GM18951 (cell line): Measurements from ENCODE around the gene CAV2.

Source experiments
- POLR2A ChIP-seq: IDR thresholded peaks from 4 replicates; pipeline ENCODE4 v1.6.1; 2011; ENCODE audit warnings: mild to moderate bottlenecking; ENCODE audit not compliant: insufficient read length, insufficient read depth; ENCODE audit errors: extremely low read depth
- in situ Hi-C: fragments of 300-500 bp; cut with MboI; formaldehyde crosslinking; loops from one replicate; pipeline ENCODE4 v1.12.0; 2022; ENCODE audit warnings: low sequenced_read_pairs, mixed read lengths, inconsistent platforms; ENCODE audit not compliant: unreplicated experiment

CAV2 gene

GRCh38 chr7:116518961-116519360, 19.4 kb downstream of the CAV2 start:
- no peak for TF ChIP-seq POLR2A
- in situ Hi-C loops, result no loop called here

GRCh38 chr7:116521046-116521664, 21.6 kb downstream of the CAV2 start:
- in situ Hi-C loops, result no loop called here
- TF ChIP-seq POLR2A, result no peak

- in situ Hi-C loops, result no loop called here
- TF ChIP-seq POLR2A, result no peak
These were observed 22.7 kb downstream of the CAV2 start for GRCh38 chr7:116522247-116522646.

GRCh38 chr7:116524221-116524608, 24.7 kb downstream of the CAV2 start:
- in situ Hi-C loops, result no loop called here
- no peak for TF ChIP-seq POLR2A

- in situ Hi-C loops, result no loop called here
- TF ChIP-seq POLR2A, result no peak
These were observed 25.2 kb downstream of the CAV2 start, which contains the start of gene CAV1 for GRCh38 chr7:116524609-116525297. CAV1 (plus strand) TSS chr7:116525036; CDS start chr7:116525063, 27 bp downstream.

- no peak for TF ChIP-seq POLR2A
- in situ Hi-C loops, result no loop called here
These were observed 25.9 kb downstream of the CAV2 start for GRCh38 chr7:116525298-116525912.

- in situ Hi-C loops, result no loop called here
- TF ChIP-seq POLR2A, result no peak
These were observed 26.6 kb downstream of the CAV2 start for GRCh38 chr7:116525913-116526861.

- TF ChIP-seq POLR2A, result no peak
- in situ Hi-C loops, result no loop called here
These were observed 27.4 kb downstream of the CAV2 start for GRCh38 chr7:116526897-116527296.

- no peak for TF ChIP-seq POLR2A
- in situ Hi-C loops, result no loop called here
These were observed 28.0 kb downstream of the CAV2 start for GRCh38 chr7:116527521-116527920.

GRCh38 chr7:116528008-116528789, 28.7 kb downstream of the CAV2 start:
- TF ChIP-seq POLR2A, result no peak
- in situ Hi-C loops, result no loop called here

- no peak for TF ChIP-seq POLR2A
- in situ Hi-C loops, result no loop called here
These were observed 29.7 kb downstream of the CAV2 start for GRCh38 chr7:116529250-116529649.

GRCh38 chr7:116530107-116530820, 30.7 kb downstream of the CAV2 start:
- no peak for TF ChIP-seq POLR2A
- in situ Hi-C loops, result no loop called here
